HEK293 (cell line): ENCODE measurements around the gene JMJD6.

Experiments used
- IKZF3 ChIP-seq: fragments of 450-650 bp; IDR thresholded peaks from 2 replicates; pipeline ENCODE4 v1.5.0; 2018; ENCODE audit warnings: missing biosample characterization, mild to moderate bottlenecking, missing genetic modification characterization, moderate library complexity
- MZF1 ChIP-seq: fragments of 450-650 bp; formaldehyde crosslinking; IDR thresholded peaks from 2 replicates; pipeline ENCODE4 v1.5.1; 2017; ENCODE audit warnings: missing biosample characterization, missing genetic modification characterization, borderline replicate concordance
- OSR2 ChIP-seq: fragments of 450-650 bp; formaldehyde crosslinking; IDR thresholded peaks from 2 replicates; pipeline ENCODE4 v1.5.1; 2016; ENCODE audit warnings: missing biosample characterization, missing genetic modification characterization
- SALL2 ChIP-seq: fragments of 450-650 bp; formaldehyde crosslinking; IDR thresholded peaks from 2 replicates; pipeline ENCODE4 v1.5.0; 2017; ENCODE audit warnings: missing biosample characterization, mild to moderate bottlenecking, missing genetic modification characterization, borderline replicate concordance
- SCRT1 ChIP-seq: fragments of 450-650 bp; formaldehyde crosslinking; IDR thresholded peaks from 2 replicates; pipeline ENCODE4 v1.5.1; 2016; ENCODE audit warnings: missing biosample characterization, missing genetic modification characterization, borderline replicate concordance
- SP2 ChIP-seq: fragments of 450-650 bp; formaldehyde crosslinking; IDR thresholded peaks from 2 replicates; pipeline ENCODE4 v1.5.1; 2016; ENCODE audit warnings: missing biosample characterization, missing genetic modification characterization
- SP7 ChIP-seq: fragments of 450-650 bp; formaldehyde crosslinking; IDR thresholded peaks from 2 replicates; pipeline ENCODE4 v1.5.1; 2016; ENCODE audit warnings: missing biosample characterization, missing genetic modification characterization
- ZBTB17 ChIP-seq: fragments of 450-650 bp; formaldehyde crosslinking; IDR thresholded peaks from 2 replicates; pipeline ENCODE4 v1.5.1; 2016; ENCODE audit warnings: missing biosample characterization, missing genetic modification characterization
- ZBTB20 ChIP-seq: fragments of 450-650 bp; formaldehyde crosslinking; IDR thresholded peaks from 2 replicates; pipeline ENCODE4 v1.5.1; 2016; ENCODE audit warnings: missing biosample characterization, missing genetic modification characterization
- ZBTB48 ChIP-seq: fragments of 450-650 bp; formaldehyde crosslinking; IDR thresholded peaks from 2 replicates; pipeline ENCODE4 v1.5.1; 2016; ENCODE audit warnings: missing biosample characterization, missing genetic modification characterization
- ZEB2 ChIP-seq: fragments of 450-650 bp; formaldehyde crosslinking; IDR thresholded peaks from 2 replicates; pipeline ENCODE4 v1.5.1; 2016; ENCODE audit warnings: missing biosample characterization, missing genetic modification characterization
- ZIC2 ChIP-seq: fragments of 450-650 bp; formaldehyde crosslinking; IDR thresholded peaks from 2 replicates; pipeline ENCODE4 v1.5.1; 2016; ENCODE audit warnings: missing biosample characterization, missing genetic modification characterization
- ZNF10 ChIP-seq: fragments of 450-650 bp; formaldehyde crosslinking; IDR thresholded peaks from 2 replicates; pipeline ENCODE4 v1.5.1; 2017; ENCODE audit warnings: missing biosample characterization, missing genetic modification characterization
- ZNF2 ChIP-seq: fragments of 450-650 bp; formaldehyde crosslinking; IDR thresholded peaks from 2 replicates; pipeline ENCODE4 v1.5.1; 2016; ENCODE audit warnings: missing biosample characterization, missing genetic modification characterization
- ZNF24 ChIP-seq: fragments of 450-650 bp; formaldehyde crosslinking; IDR thresholded peaks from 2 replicates; pipeline ENCODE4 v1.5.1; 2016; ENCODE audit warnings: missing biosample characterization, missing genetic modification characterization
- ZNF324 ChIP-seq: fragments of 450-650 bp; formaldehyde crosslinking; IDR thresholded peaks from 2 replicates; pipeline ENCODE4 v1.5.1; 2016; ENCODE audit warnings: missing biosample characterization, missing genetic modification characterization
- ZNF366 ChIP-seq: fragments of 450-650 bp; formaldehyde crosslinking; conservative IDR thresholded peaks from 2 replicates; pipeline ENCODE4 v1.5.1; 2016; ENCODE audit warnings: missing biosample characterization, missing genetic modification characterization
- ZNF423 ChIP-seq: fragments of 450-650 bp; formaldehyde crosslinking; IDR thresholded peaks from 2 replicates; pipeline ENCODE4 v1.5.1; 2016; ENCODE audit warnings: missing biosample characterization, missing genetic modification characterization
- ZNF514 ChIP-seq: fragments of 450-650 bp; formaldehyde crosslinking; IDR thresholded peaks from 2 replicates; pipeline ENCODE4 v1.5.1; 2016; ENCODE audit warnings: missing biosample characterization, missing genetic modification characterization
- ZNF596 ChIP-seq: fragments of 450-650 bp; IDR thresholded peaks from 2 replicates; pipeline ENCODE4 v1.5.0; 2018; ENCODE audit warnings: missing biosample characterization, mild to moderate bottlenecking, missing genetic modification characterization, moderate library complexity
- ZNF629 ChIP-seq: fragments of 450-650 bp; formaldehyde crosslinking; IDR thresholded peaks from 2 replicates; pipeline ENCODE4 v1.5.1; 2017; ENCODE audit warnings: missing biosample characterization, missing genetic modification characterization
- ZSCAN16 ChIP-seq: fragments of 450-650 bp; formaldehyde crosslinking; IDR thresholded peaks from 2 replicates; pipeline ENCODE4 v1.5.1; 2016; ENCODE audit warnings: missing biosample characterization, missing genetic modification characterization
- ZXDB ChIP-seq: fragments of 450-650 bp; formaldehyde crosslinking; IDR thresholded peaks from 2 replicates; pipeline ENCODE4 v1.5.1; 2016; ENCODE audit warnings: missing biosample characterization, missing genetic modification characterization
- TF ChIP-seq, protein P1 (sequence below): fragments of 450-650 bp; formaldehyde crosslinking; IDR thresholded peaks from 2 replicates; pipeline ENCODE4 v1.5.1; 2016; ENCODE audit warnings: missing biosample characterization, missing genetic modification characterization
- TF ChIP-seq, protein P2 (sequence below): fragments of 450-650 bp; formaldehyde crosslinking; IDR thresholded peaks from 2 replicates; pipeline ENCODE4 v1.5.1; 2016; ENCODE audit warnings: missing biosample characterization, missing genetic modification characterization
- TF ChIP-seq, protein P3 (sequence below): fragments of 450-650 bp; formaldehyde crosslinking; IDR thresholded peaks from 2 replicates; pipeline ENCODE4 v1.5.1; 2017; ENCODE audit warnings: missing biosample characterization, missing genetic modification characterization
- TF ChIP-seq, protein P4 (sequence below): fragments of 450-650 bp; formaldehyde crosslinking; IDR thresholded peaks from 2 replicates; pipeline ENCODE4 v1.5.1; 2016; ENCODE audit warnings: missing biosample characterization, missing genetic modification characterization, borderline replicate concordance
- TF ChIP-seq, protein P5 (sequence below): fragments of 450-650 bp; formaldehyde crosslinking; IDR thresholded peaks from 2 replicates; pipeline ENCODE4 v1.5.1; 2016; ENCODE audit warnings: missing biosample characterization, missing genetic modification characterization
- TF ChIP-seq, protein P6 (sequence below): fragments of 450-650 bp; formaldehyde crosslinking; IDR thresholded peaks from 2 replicates; pipeline ENCODE4 v1.5.1; 2016; ENCODE audit warnings: missing biosample characterization, missing genetic modification characterization, low read depth

The JMJD6 gene

DNA sequence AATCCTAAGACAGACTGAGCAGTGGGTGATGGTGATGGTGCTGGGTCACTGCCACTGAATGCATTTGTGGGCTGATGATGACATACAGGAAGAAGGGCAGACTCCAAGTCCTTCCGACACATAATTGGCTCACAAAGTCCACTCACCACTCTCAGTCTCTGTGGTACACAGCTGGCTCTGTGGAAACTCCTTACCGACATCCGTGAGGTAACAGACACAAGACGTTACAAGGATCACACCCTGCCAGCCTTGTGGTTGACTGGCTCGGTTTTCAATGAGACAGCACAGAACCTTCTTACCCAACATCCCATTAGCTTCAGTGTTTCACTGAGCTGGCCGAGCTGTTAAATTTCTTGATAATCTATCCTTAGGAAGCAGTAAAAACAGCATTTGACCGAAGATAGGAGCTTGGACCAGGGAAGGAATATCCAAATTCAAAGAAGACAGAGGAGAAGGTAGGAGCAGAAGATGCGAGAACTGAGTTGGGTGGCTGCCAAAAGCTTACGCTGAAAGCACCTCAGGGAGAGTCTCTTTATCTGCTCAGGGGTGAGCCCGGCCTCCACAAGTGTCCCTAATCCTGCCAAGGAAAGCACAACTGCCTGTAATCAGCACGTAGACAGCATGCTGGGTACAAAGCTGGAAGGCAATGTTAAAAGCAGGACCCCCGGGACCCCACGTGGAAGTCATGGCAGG is 10.1 kb downstream of the JMJD6 start (continued):
- TF ChIP-seq ZNF514 (tag by site-specific recombination) (no peak), MZF1 (tag by site-specific recombination) (peak; percentile 21; the same call in 1 of the 2 replicates), ZBTB48 (tag by site-specific recombination) (peak; percentile 95), ZNF366 (tag by site-specific recombination) (0 out of 2 replicates have a peak, but pooled peaks have one; percentile 60), SP7 (tag by site-specific recombination) (peak; percentile 50; the same call in 1 of the 2 replicates), ZNF596 (tag by site-specific recombination) (0 out of 2 replicates have a peak, but pooled peaks have one; percentile 5), ZBTB20 (peak; percentile 87), ZNF324 (tag by site-specific recombination) (no peak), ZNF24 (tag by site-specific recombination) (0 out of 2 replicates have a peak, but pooled peaks have one; percentile 32), ZXDB (tag by site-specific recombination) (peak; percentile 22; the same call in 1 of the 2 replicates), SCRT1 (tag by site-specific recombination) (peak; percentile 88), IKZF3 (tag by site-specific recombination) (peak; percentile 89; the same call in 1 of the 2 replicates), ZNF2 (0 out of 2 replicates have a peak, but pooled peaks have one; percentile 40), ZNF423 (peak; percentile 89), ZSCAN16 (no peak), ZNF629 (peak; percentile 84), ZEB2 (tag by site-specific recombination) (peak; percentile 61), ZBTB17 (tag by site-specific recombination) (peak; percentile 98), SALL2 (tag by site-specific recombination) (no peak), ZIC2 (peak; percentile 97), ZNF10 (tag by site-specific recombination) (peak; percentile 91), OSR2 (0 out of 2 replicates have a peak, but pooled peaks have one; percentile 6), SP2 (tag by site-specific recombination) (peak; percentile 20; the same call in 1 of the 2 replicates)
- TF ChIP-seq, protein P1, sequence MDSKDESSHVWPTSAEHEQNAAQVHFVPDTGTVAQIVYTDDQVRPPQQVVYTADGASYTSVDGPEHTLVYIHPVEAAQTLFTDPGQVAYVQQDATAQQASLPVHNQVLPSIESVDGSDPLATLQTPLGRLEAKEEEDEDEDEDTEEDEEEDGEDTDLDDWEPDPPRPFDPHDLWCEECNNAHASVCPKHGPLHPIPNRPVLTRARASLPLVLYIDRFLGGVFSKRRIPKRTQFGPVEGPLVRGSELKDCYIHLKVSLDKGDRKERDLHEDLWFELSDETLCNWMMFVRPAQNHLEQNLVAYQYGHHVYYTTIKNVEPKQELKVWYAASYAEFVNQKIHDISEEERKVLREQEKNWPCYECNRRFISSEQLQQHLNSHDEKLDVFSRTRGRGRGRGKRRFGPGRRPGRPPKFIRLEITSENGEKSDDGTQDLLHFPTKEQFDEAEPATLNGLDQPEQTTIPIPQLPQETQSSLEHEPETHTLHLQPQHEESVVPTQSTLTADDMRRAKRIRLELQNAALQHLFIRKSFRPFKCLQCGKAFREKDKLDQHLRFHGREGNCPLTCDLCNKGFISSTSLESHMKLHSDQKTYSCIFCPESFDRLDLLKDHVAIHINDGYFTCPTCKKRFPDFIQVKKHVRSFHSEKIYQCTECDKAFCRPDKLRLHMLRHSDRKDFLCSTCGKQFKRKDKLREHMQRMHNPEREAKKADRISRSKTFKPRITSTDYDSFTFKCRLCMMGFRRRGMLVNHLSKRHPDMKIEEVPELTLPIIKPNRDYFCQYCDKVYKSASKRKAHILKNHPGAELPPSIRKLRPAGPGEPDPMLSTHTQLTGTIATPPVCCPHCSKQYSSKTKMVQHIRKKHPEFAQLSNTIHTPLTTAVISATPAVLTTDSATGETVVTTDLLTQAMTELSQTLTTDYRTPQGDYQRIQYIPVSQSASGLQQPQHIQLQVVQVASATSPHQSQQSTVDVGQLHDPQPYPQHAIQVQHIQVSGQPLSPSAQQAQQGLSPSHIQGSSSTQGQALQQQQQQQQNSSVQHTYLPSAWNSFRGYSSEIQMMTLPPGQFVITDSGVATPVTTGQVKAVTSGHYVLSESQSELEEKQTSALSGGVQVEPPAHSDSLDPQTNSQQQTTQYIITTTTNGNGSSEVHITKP (tag by site-specific recombination): peak; percentile 68; the same call in 1 of the 2 replicates
- TF ChIP-seq, protein P2, sequence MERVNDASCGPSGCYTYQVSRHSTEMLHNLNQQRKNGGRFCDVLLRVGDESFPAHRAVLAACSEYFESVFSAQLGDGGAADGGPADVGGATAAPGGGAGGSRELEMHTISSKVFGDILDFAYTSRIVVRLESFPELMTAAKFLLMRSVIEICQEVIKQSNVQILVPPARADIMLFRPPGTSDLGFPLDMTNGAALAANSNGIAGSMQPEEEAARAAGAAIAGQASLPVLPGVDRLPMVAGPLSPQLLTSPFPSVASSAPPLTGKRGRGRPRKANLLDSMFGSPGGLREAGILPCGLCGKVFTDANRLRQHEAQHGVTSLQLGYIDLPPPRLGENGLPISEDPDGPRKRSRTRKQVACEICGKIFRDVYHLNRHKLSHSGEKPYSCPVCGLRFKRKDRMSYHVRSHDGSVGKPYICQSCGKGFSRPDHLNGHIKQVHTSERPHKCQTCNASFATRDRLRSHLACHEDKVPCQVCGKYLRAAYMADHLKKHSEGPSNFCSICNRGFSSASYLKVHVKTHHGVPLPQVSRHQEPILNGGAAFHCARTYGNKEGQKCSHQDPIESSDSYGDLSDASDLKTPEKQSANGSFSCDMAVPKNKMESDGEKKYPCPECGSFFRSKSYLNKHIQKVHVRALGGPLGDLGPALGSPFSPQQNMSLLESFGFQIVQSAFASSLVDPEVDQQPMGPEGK (tag by site-specific recombination): peak; percentile 32
- TF ChIP-seq, protein P3, sequence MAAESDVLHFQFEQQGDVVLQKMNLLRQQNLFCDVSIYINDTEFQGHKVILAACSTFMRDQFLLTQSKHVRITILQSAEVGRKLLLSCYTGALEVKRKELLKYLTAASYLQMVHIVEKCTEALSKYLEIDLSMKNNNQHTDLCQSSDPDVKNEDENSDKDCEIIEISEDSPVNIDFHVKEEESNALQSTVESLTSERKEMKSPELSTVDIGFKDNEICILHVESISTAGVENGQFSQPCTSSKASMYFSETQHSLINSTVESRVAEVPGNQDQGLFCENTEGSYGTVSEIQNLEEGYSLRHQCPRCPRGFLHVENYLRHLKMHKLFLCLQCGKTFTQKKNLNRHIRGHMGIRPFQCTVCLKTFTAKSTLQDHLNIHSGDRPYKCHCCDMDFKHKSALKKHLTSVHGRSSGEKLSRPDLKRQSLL (tag by site-specific recombination): 0 out of 2 replicates have a peak, but pooled peaks have one; percentile 28
- TF ChIP-seq, protein P4, sequence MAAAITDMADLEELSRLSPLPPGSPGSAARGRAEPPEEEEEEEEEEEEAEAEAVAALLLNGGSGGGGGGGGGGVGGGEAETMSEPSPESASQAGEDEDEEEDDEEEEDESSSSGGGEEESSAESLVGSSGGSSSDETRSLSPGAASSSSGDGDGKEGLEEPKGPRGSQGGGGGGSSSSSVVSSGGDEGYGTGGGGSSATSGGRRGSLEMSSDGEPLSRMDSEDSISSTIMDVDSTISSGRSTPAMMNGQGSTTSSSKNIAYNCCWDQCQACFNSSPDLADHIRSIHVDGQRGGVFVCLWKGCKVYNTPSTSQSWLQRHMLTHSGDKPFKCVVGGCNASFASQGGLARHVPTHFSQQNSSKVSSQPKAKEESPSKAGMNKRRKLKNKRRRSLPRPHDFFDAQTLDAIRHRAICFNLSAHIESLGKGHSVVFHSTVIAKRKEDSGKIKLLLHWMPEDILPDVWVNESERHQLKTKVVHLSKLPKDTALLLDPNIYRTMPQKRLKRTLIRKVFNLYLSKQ (tag by site-specific recombination): no peak
- TF ChIP-seq, protein P5, sequence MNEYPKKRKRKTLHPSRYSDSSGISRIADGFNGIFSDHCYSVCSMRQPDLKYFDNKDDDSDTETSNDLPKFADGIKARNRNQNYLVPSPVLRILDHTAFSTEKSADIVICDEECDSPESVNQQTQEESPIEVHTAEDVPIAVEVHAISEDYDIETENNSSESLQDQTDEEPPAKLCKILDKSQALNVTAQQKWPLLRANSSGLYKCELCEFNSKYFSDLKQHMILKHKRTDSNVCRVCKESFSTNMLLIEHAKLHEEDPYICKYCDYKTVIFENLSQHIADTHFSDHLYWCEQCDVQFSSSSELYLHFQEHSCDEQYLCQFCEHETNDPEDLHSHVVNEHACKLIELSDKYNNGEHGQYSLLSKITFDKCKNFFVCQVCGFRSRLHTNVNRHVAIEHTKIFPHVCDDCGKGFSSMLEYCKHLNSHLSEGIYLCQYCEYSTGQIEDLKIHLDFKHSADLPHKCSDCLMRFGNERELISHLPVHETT: no peak
- TF ChIP-seq, protein P6, sequence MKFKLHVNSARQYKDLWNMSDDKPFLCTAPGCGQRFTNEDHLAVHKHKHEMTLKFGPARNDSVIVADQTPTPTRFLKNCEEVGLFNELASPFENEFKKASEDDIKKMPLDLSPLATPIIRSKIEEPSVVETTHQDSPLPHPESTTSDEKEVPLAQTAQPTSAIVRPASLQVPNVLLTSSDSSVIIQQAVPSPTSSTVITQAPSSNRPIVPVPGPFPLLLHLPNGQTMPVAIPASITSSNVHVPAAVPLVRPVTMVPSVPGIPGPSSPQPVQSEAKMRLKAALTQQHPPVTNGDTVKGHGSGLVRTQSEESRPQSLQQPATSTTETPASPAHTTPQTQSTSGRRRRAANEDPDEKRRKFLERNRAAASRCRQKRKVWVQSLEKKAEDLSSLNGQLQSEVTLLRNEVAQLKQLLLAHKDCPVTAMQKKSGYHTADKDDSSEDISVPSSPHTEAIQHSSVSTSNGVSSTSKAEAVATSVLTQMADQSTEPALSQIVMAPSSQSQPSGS (tag by site-specific recombination): peak; percentile 50
